ENCODE measurements around the gene JAKMIP2. TPM values are rescaled to one million over a fixed set of nuclear protein-coding genes. Genes with fewer than 3 reads are reported as not detected.

Gene JAKMIP2
- total RNA-seq, 1 donor from 2014 or later, result 6.0 TPM

DNA sequence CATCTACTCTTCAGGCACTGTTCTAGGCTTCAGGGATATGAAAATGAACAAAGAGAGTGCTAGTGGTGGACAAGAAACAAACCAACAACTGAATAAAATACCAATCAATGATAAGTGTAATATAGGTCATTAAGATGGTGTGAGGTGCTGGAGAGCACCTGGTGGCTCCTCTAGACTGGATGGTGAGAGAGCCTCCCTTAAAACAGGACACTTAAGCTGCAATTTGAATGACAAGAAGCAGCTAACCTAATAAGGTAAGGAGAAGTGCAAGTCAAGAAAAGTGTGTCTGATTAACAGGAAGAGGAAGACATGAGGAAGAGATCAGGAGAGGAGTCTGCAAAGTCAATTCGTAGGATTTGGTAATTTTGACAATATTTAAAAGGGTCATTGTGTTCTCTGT lies 23.1 kb downstream of the JAKMIP2 start:
- H3K4me1 Mint-ChIP-seq (ENCODE audit: low read depth), result peaks cover 4% of the 10 kb centered on the region
- TF ChIP-seq, protein P1, sequence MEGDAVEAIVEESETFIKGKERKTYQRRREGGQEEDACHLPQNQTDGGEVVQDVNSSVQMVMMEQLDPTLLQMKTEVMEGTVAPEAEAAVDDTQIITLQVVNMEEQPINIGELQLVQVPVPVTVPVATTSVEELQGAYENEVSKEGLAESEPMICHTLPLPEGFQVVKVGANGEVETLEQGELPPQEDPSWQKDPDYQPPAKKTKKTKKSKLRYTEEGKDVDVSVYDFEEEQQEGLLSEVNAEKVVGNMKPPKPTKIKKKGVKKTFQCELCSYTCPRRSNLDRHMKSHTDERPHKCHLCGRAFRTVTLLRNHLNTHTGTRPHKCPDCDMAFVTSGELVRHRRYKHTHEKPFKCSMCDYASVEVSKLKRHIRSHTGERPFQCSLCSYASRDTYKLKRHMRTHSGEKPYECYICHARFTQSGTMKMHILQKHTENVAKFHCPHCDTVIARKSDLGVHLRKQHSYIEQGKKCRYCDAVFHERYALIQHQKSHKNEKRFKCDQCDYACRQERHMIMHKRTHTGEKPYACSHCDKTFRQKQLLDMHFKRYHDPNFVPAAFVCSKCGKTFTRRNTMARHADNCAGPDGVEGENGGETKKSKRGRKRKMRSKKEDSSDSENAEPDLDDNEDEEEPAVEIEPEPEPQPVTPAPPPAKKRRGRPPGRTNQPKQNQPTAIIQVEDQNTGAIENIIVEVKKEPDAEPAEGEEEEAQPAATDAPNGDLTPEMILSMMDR (IDR thresholded peaks at IDR 0.05; ENCODE audit: unreplicated experiment), result no peak
- no peak overlapping the region for H3K4me3 Mint-ChIP-seq (ENCODE audit: low read depth)
- no peak overlapping the region for H3K27ac Mint-ChIP-seq
- no peaks in the 10 kb centered on the region for H3K36me3 Mint-ChIP-seq (ENCODE audit: insufficient read depth)
- H3K9me3 Mint-ChIP-seq (ENCODE audit: low read depth), result no peaks in the 10 kb centered on the region
- no peaks in the 10 kb centered on the region for H3K27me3 Mint-ChIP-seq
- DNase-seq (ENCODE audit: low spot score, unreplicated experiment), result no peak

DNA sequence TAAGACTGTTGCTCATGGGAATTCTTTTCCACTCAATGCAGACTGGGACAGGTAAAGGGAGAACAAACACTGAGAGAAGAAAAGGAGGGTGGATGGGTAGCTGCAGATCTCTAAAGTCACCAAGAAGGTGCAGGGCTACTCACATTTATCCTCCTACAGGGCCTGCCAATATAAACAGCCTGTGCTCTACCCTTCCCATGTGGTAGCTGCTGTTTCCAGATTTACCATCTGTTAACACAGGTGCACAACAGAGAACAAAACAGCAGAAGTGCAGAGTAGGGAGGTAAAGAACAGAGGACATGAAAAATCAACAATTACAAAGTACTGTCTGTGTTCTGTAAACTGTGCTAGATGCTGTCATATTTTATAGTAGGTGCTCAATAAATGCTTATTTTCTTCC lies 26.0 kb downstream of the JAKMIP2 start:
- TF ChIP-seq, protein P1 (IDR thresholded peaks at IDR 0.05; ENCODE audit: unreplicated experiment), result no peak

DNA sequence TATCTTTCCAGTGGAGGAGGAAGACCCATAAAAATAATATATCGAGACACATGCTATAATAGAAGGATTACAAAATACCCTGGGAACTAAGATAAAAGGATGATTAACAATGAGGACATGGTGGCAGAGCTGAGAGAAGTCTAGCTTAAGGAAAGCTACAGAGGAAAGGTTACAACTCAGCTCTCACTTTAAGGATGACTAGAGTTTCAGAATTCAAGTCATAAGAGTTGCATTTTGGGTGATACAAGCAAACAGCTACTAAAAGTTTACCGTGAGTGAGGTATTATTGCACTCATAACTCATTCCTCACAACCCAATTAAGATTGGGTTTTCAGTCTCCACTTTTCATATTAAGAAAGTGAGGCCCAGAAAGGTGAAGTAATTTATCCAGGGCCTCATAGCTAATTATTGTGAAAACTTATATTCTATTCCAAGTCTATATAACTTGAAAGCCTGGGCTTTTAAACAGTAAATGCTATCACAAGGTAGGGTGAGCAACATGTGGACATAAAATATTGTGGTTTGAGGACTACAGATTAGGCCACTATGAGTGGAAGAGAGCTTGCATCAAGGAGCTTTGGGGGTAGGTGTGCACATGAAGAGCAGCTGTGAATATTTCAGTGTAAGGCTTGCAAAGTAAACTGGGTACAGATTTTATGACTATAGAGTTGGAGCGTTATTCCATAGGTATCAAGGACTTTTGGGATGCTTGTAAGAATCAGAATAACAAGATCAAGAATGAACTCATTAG lies 28.0 kb downstream of the JAKMIP2 start:
- H3K4me1 Mint-ChIP-seq (ENCODE audit: low read depth), result peaks cover 7% of the 10 kb centered on the region
- no peaks in the 10 kb centered on the region for H3K27me3 Mint-ChIP-seq
- no peak overlapping the region for H3K27ac Mint-ChIP-seq
- H3K9me3 Mint-ChIP-seq (ENCODE audit: low read depth), result no peaks in the 10 kb centered on the region
- H3K4me3 Mint-ChIP-seq (ENCODE audit: low read depth), result no peak overlapping the region
- DNase-seq (ENCODE audit: low spot score, unreplicated experiment), result no peak
- no peaks in the 10 kb centered on the region for H3K36me3 Mint-ChIP-seq (ENCODE audit: insufficient read depth)
- TF ChIP-seq, protein P1 (IDR thresholded peaks at IDR 0.05; ENCODE audit: unreplicated experiment), result no peak

More for the DNA sequence above, 26.0 kb downstream of the JAKMIP2 start:
- DNase-seq (ENCODE audit: low spot score, unreplicated experiment), result no peak
- Mint-ChIP-seq H3K27ac (no peak overlapping the region), H3K9me3 (ENCODE audit: low read depth) (no peaks in the 10 kb centered on the region), H3K36me3 (ENCODE audit: insufficient read depth) (no peaks in the 10 kb centered on the region), H3K27me3 (no peaks in the 10 kb centered on the region), H3K4me3 (ENCODE audit: low read depth) (no peak overlapping the region), H3K4me1 (ENCODE audit: low read depth) (peaks cover 7% of the 10 kb centered on the region)

DNA sequence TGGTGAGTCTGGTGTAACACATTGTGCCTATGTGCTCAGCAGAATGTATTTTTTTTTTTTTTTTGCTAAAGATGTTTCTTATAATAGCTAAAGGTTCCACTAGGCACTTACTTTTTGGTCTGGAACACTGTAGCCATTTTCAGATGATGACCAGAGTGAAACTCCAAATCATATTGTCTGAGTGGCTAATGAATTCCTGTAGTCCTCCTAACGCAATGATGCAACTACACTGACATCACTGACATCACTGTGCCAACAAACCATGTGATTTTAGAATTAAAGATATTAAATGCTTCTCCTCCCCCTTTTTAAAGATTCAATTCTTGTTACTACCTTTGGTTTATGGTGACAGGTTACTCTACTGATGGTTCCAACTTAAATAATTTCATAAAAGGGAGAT lies 28.8 kb downstream of the JAKMIP2 start:
- Mint-ChIP-seq H3K4me3 (ENCODE audit: low read depth) (no peak overlapping the region), H3K27ac (no peak overlapping the region), H3K4me1 (ENCODE audit: low read depth) (peaks cover 7% of the 10 kb centered on the region), H3K9me3 (ENCODE audit: low read depth) (no peaks in the 10 kb centered on the region), H3K27me3 (no peaks in the 10 kb centered on the region), H3K36me3 (ENCODE audit: insufficient read depth) (no peaks in the 10 kb centered on the region)
- TF ChIP-seq, protein P1 (IDR thresholded peaks at IDR 0.05; ENCODE audit: unreplicated experiment), result no peak
- no peak for DNase-seq (ENCODE audit: low spot score, unreplicated experiment)

DNA sequence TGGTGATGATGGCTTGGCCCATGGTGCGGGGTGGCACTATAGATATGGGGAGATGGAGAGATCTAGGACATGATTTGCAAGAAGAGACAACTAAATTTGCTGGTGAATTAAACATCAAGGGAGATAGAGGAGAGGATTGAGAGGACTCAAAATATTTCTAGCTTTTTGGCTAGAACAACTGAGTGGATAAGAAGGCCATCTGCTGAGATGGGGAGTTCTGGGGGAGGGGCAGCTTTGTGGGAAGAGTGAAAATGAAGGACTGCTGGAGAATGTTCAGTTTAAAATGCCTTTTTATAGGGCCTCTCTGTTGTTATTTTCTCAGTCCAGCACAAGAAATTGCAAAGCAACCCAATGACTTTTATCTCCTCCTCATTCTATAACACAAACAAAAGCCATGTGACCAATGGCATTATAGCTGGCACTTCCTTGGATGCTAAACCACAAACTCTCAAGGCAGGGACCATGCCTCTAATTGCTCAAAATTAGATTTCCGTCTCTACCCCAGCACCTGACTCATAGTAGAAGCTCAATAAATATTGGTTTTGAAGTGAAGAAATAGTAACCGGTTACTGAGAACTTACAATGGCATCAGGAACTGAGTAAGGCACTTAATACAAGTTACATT lies 29.8 kb downstream of the JAKMIP2 start:
- no peak for DNase-seq (ENCODE audit: low spot score, unreplicated experiment)
- H3K27ac Mint-ChIP-seq, result no peak overlapping the region
- H3K4me1 Mint-ChIP-seq (ENCODE audit: low read depth), result peaks cover 9% of the 10 kb centered on the region

More for the DNA sequence above, 29.8 kb downstream of the JAKMIP2 start:
- Mint-ChIP-seq H3K36me3 (ENCODE audit: insufficient read depth) (no peaks in the 10 kb centered on the region), H3K27me3 (no peaks in the 10 kb centered on the region), H3K9me3 (ENCODE audit: low read depth) (no peaks in the 10 kb centered on the region), H3K4me3 (ENCODE audit: low read depth) (no peak overlapping the region)
- TF ChIP-seq, protein P1 (IDR thresholded peaks at IDR 0.05; ENCODE audit: unreplicated experiment), result no peak

Data from progenitor cell of endocrine pancreas (in vitro differentiated cells).